Pons (tissue), 1 donor: ENCODE measurements around the gene ZIC4.

Experiments
- DNase-seq: peaks from one replicate; pipeline ENCODE4 v3.0.0-alpha.2; 2016; ENCODE audit warnings: low spot score

Gene ZIC4

DNA sequence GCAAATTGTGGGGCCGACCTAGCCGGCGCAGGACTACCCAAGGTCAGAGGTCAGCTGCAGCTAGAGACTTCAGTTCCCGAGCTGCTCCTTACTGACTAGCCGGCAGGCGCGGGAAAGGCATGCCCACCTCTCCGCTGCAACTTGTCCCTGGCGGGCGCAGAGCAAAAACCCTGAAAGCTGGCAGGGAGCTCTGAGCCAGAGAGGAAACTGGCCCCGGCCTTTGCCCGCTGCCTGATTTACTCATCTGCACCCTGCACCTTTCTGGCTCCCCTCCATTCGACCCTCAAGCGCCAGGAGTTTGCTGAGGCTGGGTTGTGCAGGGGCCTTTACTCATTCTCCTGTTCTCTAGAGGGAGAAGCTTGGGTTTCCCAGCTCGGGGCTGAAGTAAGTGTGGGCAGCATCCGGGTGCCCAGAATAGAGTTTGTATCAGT, 1.5 kb downstream of the ZIC4 start:
- DNase-seq, result no peak

- DNase-seq, result no peak
These were observed 2.1 kb downstream of the ZIC4 start for GRCh38 chr3:147404000-147404799.

DNA sequence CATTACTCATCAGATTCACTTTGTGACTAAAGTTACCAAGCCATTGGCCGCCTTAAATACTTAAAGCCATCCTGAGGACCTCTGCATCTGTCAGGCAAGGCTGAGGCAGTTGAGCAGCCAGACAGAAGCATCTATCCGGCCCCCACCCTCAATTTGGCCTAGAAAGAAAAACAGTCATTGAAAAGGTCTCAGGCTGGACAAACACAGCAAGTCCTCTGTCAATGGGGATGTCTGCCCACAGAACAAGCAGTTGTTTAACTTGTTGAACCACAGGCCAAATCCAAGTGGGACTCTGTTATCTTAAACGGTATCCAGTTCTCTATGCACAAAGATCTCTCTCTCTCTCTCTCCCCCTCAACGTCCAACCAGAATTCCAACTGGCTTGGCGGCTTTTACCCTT, 2.8 kb downstream of the ZIC4 start:
- no peak for DNase-seq

DNA sequence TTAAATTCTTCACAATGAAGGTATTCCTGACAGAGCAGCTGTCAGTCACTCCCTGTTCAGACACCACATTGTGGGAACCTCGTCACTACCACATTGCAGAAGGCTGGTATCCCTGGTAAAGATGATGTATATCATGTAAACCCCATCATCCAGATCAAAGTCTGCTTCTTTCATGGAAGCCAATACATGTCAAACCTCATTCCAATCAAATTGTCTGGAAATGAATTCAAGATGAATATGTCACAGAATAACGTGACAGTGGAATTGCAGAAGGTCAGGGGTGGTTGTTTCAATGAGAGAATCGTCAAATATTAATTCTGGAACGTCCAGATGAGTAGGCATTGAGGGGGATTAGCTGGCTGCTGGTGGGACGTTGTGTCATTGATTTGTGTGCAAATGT, 4.2 kb downstream of the ZIC4 start:
- DNase-seq, result no peak

DNA sequence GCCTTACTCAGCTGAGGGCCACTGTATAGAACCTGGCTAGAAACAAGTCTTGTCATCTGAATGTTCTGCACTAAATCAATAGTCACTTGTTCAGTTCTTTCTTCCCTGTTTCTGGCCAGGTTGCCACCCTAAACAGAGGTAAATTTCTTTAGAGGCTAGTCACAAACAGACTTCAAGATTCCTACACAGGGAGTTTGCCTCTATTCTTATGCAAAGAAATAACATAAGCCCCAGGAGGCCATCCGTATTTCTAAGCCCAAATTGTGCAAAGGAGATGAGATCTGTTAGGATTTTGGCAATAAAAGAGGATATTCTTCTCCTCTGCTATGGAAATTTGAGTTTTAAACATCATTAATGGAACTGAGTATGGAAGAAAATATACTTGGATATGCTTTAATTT, 4.9 kb downstream of the ZIC4 start:
- no peak for DNase-seq

GRCh38 chr3:147400999-147401398, 5.3 kb downstream of the ZIC4 start:
- DNase-seq, result no peak

DNA sequence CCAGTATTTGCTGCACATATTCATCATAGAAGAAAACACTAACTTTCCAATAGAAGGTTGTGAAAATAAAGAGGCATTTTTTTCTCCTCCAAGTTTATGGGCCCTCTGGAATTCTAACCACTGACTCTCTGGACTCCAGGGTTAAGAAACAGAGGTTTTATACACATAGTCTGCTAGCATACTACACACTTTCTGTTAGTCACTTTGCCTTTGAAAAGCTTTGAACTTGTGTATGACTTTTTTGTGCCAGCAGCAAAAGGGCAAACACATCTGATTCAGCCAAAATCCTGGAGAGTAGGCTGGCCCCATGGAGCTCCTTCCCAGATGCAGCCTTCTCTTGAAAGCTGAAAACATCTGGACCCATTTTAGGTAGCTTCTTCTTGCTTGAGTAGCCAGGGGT, 6.2 kb downstream of the ZIC4 start:
- no peak for DNase-seq

DNA sequence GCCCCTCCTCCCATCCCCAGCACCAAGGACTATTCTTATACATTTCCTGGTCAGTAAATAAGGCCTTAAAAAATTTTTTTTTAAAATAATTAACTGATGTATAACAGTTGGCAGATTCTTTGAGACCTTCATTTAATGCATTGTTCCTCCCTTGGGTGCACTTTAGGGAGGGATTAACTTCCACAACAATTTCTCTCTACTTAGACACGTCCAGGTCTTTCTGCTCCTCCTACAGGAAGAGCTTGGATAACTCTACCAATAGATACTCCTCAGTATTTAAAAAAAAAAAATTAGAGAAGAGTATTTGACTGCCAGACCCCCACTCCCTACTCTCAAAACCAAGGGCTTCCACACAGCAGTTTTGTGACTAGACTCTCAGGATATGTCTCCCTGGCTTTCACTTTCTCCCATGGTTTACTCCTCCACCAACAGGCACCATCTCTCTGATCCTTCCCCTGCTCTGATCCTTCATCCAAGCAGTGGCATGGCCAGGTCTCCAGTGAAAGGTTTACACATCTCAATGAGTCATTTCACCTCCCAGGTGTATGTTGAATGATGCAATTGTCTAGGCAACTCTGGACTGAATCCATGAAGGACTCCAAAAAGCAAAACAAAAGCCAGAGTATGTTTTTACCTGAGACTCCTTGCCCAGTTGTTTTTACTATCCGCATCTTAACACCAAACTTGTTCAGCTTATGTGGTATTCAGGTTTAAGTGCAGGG, 7.4 kb downstream of the ZIC4 start:
- DNase-seq, result no peak

GRCh38 chr3:147397875-147398812, 8.2 kb downstream of the ZIC4 start:
- no peak for DNase-seq

- no peak for DNase-seq
These were observed 9.0 kb downstream of the ZIC4 start for GRCh38 chr3:147397155-147397874.

- DNase-seq, result no peak
These were observed 9.7 kb downstream of the ZIC4 start for GRCh38 chr3:147396712-147397046.

DNA sequence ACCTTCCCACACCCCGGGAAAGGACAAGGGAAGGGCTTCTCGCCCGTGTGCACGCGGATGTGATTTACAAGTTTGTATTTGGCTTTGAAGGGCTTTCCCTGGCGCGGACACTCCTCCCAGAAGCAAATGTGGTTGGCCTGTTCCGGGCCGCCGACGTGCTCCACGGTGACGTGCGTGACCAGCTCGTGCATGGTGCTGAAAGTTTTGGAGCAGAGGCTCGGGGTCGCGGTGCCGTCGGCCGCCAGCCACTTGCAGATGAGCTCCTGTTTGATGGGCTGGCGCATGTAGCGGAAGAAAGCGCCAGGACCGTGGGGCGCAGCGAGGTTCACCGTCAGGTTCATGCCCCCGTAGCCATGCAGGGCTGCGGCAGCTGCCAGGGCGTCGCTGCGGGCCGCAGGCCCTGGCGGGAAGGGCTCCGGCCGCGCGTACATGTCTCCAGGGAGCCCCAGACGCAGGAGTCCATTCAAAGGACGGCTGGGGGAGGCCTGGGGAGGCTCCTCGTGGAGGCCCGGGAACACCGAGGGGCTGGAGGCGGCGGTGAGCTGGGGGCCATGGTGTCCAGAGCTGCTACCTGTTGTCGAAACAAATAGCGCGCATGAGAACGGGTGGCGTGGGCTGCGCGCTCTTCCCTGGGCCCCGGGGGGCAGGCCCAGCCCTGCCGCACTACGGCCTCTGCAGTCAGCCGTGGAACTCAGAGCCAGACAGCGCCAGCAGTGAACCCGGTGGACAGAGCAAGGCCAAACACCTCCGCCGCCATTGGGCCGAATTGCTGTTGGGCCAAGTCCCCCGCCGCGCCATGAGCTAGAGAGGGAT, 10.2 kb downstream of the ZIC4 start:
- no peak for DNase-seq

DNA sequence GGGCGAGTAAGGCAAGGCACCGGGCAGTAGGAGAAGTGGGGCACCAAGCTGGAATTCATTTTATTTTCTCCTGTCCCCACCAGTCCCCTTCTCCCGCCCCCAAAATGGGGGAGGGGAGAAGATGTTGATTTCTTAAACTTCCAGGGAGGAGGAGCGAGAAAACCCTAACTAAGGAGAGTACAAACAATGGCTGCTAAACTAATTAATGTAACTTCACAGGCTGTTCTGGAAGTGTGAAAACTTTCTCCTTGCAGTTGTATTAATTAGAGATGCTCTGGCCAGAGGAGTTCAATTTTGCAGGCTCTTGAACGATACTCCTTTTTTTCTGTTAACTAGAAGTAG, 11.5 kb downstream of the ZIC4 start:
- DNase-seq, result no peak

DNA sequence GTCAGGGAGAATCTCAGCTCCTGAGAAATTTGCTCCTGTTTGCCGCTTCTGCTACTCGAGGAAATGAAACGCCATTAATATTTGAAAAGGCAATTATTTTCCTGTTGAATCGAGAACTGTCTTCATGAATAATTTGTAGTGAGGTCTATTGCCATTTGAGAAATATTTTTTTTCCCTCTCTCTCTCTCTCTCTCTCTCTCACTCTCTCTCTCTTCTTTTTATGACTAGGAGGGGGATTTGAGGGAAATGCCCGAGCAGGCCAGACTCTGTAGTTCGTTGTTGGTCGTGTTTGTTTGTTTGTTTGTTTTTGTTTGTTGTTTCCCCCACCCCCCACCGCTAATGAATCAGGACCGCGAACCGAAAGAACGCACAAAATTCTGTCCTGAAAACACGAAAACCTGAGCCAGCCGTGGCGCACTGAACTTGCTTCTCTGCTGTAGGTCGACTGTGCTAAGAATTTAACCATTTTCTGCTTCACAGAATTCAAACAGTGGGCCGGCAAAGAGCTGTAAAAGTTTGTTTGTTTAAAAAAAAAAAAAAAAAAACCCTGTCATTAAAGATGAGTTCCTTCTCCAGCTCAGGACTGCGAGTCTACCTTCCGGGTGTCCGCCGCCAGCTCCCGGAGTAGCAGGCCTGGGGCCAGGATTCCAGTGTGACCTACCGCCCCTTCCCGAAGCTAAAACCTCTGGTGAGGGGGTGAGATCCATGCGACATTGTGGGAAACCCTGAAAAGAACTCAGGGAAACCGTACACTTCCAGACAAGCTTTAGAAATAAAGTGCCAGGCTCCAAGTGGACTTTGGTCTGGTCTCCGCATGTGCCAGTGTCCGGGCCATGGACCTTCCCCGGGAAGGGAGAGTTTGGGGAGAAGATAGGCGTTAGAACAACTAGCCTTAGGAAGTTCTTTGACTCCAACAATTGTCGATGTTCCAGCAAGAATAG, 12.1 kb downstream of the ZIC4 start:
- DNase-seq, result no peak

DNA sequence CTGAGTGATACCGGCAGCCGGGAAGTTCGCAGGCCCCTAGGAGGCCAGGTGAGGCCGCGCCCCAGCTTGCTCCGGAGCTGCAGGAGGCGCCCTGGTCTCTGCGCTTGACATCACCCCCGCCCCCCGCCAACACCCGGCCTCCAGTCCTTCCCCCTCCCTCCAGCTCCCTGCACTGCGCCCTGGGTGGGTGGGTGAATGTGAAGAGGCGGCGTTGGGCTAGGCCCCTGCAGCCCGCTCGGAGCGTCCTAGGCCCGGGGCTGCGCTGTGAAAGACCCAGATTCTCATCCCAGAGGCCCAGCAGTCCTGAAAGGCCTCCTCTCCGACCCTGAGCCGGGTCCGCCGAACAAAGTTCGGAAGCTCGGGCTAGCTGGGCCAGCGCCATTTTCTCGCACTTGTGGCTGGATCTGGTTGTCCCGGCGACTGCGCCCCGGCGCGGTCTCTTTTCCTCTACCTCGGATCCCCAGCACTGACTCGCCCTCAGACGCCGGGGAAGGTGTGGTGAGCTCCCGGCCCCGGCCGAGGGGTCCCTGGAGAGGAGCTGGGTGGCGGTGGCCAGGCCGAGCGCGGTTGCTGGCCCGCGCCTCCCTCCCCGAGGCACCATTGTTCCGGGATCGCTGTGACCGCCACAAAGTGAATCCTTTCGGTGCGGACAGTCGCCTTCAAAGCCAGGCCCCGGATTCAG, 12.9 kb downstream of the ZIC4 start:
- DNase-seq, result peak; percentile 49

DNA sequence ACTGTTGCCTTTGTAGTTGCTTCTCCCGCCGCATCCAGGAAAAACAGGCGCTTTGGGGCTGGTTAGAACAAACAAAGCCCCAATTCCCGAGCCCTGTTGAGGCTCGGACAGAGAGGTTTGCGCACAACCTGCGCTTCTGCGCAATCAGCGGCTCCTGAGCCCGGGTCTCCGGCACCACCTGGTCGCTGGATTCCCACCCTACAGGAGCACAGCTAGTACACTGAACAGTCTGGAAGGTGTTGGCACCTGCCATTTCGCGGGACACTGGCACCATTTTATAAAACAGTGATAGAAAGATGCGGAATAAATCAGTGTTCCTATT, 13.8 kb downstream of the ZIC4 start:
- DNase-seq, result no peak

GRCh38 chr3:147391781-147392624, 14.3 kb downstream of the ZIC4 start:
- peak; percentile 80 for DNase-seq
